B cell (primary cell): ENCODE data around the gene PLCXD1.

Source experiments
- CTCF ChIP-seq: fragments of 200-600 bp; IDR thresholded peaks from one replicate; pipeline ENCODE4 v1.8.0; 2022; ENCODE audit warnings: antibody characterized with exemption, mild to moderate bottlenecking
- EZH2 ChIP-seq: IDR thresholded peaks from 2 replicates; pipeline ENCODE4 v1.6.1; 2012; ENCODE audit warnings: borderline replicate concordance, low read depth, mild to moderate bottlenecking, moderate library complexity, low read length; ENCODE audit not compliant: insufficient read depth, poor library complexity, severe bottlenecking

- TF ChIP-seq CTCF (no peak), EZH2 (no peak)
Observed at GRCh38 chrX:310621-311155, 29.5 kb downstream of the PLCXD1 start.
